Panc1 (cell line): ENCODE results near the gene C16orf74. TPM values are rescaled to one million over a fixed set of nuclear protein-coding genes. Genes with fewer than 3 reads are reported as not detected.

ENCODE experiments used
- ATAC-seq: fragments of 200-7000 bp; cut with Tn5 transposase; 2 replicates; pipeline ENCODE4 v1.9.1; 2020; ENCODE audit warnings: mild to moderate bottlenecking, moderate library complexity
- BruUV-seq: library from RNA; stranded (reverse); fragments of 400-500 nt; replicated peaks from 2 replicates; lab custom pipeline; 2021; lab: Mats Ljungman, UMichigan
- CTCF ChIA-PET: fragments of 300-600 bp; sonication (Branson Sonifier 250); formaldehyde crosslinking; loops from one replicate; lab custom pipeline; 2022; ENCODE audit warnings: antibody characterized with exemption; lab: Charles Lee
- POLR2A ChIA-PET: fragments of 300-600 bp; sonication (Branson Sonifier 250); formaldehyde crosslinking; loops from one replicate; lab custom pipeline; 2022; ENCODE audit warnings: antibody characterized with exemption; lab: Charles Lee
- DNase-seq: peaks from one replicate; pipeline ENCODE4 v3.0.0-alpha.2; 2010; ENCODE audit warnings: low read depth, low spot score
- H3K27ac ChIP-seq: 2 replicates; pipeline ENCODE4 v1.5.1; 2011; ENCODE audit warnings: mild to moderate bottlenecking, low read length, inconsistent platforms
- H3K27me3 ChIP-seq: fragments of 200-500 bp; sonication (Bioruptor generic); 2 replicates; pipeline ENCODE4 v1.6.0; 2014; ENCODE audit warnings: low read length, inconsistent platforms; ENCODE audit not compliant: control insufficient read depth, insufficient read depth
- H3K36me3 ChIP-seq: fragments of 200-500 bp; sonication (Bioruptor generic); 2 replicates; pipeline ENCODE4 v1.5.1; 2014; ENCODE audit warnings: inconsistent platforms, mild to moderate bottlenecking, low read length, moderate library complexity; ENCODE audit not compliant: control insufficient read depth, insufficient read depth
- H3K4me1 ChIP-seq: 2 replicates; pipeline ENCODE4 v1.5.1; 2011; ENCODE audit warnings: inconsistent platforms, mild to moderate bottlenecking, low read length, moderate library complexity; ENCODE audit not compliant: control insufficient read depth, insufficient read depth
- H3K4me3 ChIP-seq, 2 experiments: 2 replicates each; pipeline ENCODE4 v1.5.1; 2011 to 2012; ENCODE audit warnings: low read depth in 2 of 2, low read length in 2 of 2, mild to moderate bottlenecking in 2 of 2, inconsistent platforms in 1 of 2, moderate library complexity in 1 of 2
- H3K9me3 ChIP-seq: fragments of 200-500 bp; sonication (Bioruptor generic); 2 replicates; pipeline ENCODE4 v1.5.1; 2014; ENCODE audit warnings: low read depth, mild to moderate bottlenecking, inconsistent platforms, low read length, moderate library complexity; ENCODE audit not compliant: control insufficient read depth, insufficient read depth
- POLR2AphosphoS5 ChIP-seq: IDR thresholded peaks from 2 replicates; pipeline ENCODE4 v1.6.1; 2012; ENCODE audit warnings: mild to moderate bottlenecking, low read depth, low read length, moderate library complexity
- SIN3A ChIP-seq: IDR thresholded peaks from 2 replicates; pipeline ENCODE4 v1.6.1; 2012; ENCODE audit warnings: low read depth, mild to moderate bottlenecking, low read length, moderate library complexity, borderline replicate concordance; ENCODE audit not compliant: insufficient read depth
- TCF7L2 ChIP-seq: IDR thresholded peaks from 2 replicates; pipeline ENCODE4 v1.6.1; 2011; ENCODE audit warnings: mild to moderate bottlenecking, low read depth, low read length, inconsistent platforms
- in situ Hi-C: cut with HindIII; loops from 2 replicates; pipeline ENCODE4 v1.10.0; 2016; ENCODE audit warnings: low sequenced_read_pairs, low pct_unique_long_range_greater_than_20kb
- intact Hi-C: fragments of 100-400 bp; cut with micrococcal nuclease; formaldehyde crosslinking; loops from one replicate; pipeline ENCODE4 v1.10.0; 2022; ENCODE audit not compliant: unreplicated experiment
- total RNA-seq: library from RNA; stranded (reverse); gene quantifications from one replicate; pipeline ENCODE4 v1.2.1, GENCODE V29; 2021; ENCODE audit not compliant: unreplicated experiment
- TF ChIP-seq, protein P1 (sequence below): fragments of 450-650 bp; IDR thresholded peaks from 2 replicates; pipeline ENCODE4 v1.5.1; 2017; ENCODE audit warnings: mild to moderate bottlenecking
- TF ChIP-seq, protein P2 (sequence below), 2 experiments: IDR thresholded peaks; 2 replicates each; pipeline ENCODE4 v1.6.1; 2011 to 2012; ENCODE audit warnings: low read depth in 2 of 2, control low read depth in 1 of 2, low read length in 1 of 2, mild to moderate bottlenecking in 1 of 2, moderate library complexity in 1 of 2; ENCODE audit not compliant: insufficient read depth in 1 of 2

Gene C16orf74
- total RNA-seq, 1 experiment from 2014 or later: 1.5 TPM

DNA sequence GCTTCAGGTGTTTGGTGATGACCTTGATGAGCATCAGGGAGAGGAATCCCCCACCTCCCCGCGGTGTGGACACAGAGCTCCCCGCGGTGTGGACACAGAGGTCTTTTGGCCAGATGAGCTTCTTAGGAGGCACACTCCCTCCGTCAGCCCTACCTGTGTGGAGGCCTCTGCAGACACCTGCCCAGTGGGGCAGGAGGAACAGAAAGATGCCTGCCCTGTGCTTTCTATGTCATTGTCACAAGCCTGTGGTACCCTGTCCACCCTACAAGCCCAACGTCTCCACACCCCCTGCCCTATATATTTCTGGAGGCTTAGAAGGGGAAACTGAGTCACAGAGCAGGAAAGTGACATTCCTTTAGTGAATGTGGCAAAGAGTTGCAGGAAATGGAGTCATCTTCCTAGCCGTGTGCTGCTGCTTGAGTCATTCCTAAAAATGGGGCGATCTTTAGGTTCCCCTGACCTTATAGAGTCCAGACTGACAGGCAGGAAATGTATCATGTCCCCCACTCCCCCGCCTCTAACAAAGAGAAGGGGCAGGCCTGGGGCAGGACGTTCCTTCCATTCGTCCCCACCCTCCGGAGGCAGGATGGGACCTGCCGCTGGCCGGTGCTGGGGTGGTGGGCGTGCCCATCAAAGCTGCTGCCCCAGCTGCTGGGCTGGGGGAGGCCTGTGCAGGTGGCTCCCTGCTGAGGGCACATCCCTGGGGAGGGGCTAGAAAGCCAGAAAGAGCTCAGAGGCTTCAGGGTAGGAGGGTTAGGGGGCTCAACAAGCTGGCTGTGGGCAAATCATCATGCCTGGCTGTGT is 1.0 kb upstream of the C16orf74 start:
- no peak overlapping the region; a peak in 1 of 4 replicates for H3K4me3 ChIP-seq
- peaks cover 3% of the 10 kb centered on the region; the same call in 1 of the 2 replicates for H3K4me1 ChIP-seq
- peaks cover 2% of the 10 kb centered on the region; the same call in 1 of the 2 replicates for H3K36me3 ChIP-seq
- DNase-seq: no peak
- H3K27ac ChIP-seq: no peak overlapping the region
- in situ Hi-C loops: no loop called here
- no peaks in the 10 kb centered on the region for H3K9me3 ChIP-seq
- BruUV-seq: no TSS peak
- POLR2A ChIA-PET: no interaction called here
- intact Hi-C loops: no loop called here
- no peak for ATAC-seq
- TF ChIP-seq SIN3A (no peak), POLR2AphosphoS5 (no peak)
- TF ChIP-seq, protein P1, sequence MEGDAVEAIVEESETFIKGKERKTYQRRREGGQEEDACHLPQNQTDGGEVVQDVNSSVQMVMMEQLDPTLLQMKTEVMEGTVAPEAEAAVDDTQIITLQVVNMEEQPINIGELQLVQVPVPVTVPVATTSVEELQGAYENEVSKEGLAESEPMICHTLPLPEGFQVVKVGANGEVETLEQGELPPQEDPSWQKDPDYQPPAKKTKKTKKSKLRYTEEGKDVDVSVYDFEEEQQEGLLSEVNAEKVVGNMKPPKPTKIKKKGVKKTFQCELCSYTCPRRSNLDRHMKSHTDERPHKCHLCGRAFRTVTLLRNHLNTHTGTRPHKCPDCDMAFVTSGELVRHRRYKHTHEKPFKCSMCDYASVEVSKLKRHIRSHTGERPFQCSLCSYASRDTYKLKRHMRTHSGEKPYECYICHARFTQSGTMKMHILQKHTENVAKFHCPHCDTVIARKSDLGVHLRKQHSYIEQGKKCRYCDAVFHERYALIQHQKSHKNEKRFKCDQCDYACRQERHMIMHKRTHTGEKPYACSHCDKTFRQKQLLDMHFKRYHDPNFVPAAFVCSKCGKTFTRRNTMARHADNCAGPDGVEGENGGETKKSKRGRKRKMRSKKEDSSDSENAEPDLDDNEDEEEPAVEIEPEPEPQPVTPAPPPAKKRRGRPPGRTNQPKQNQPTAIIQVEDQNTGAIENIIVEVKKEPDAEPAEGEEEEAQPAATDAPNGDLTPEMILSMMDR: no peak
- TF ChIP-seq, protein P2, sequence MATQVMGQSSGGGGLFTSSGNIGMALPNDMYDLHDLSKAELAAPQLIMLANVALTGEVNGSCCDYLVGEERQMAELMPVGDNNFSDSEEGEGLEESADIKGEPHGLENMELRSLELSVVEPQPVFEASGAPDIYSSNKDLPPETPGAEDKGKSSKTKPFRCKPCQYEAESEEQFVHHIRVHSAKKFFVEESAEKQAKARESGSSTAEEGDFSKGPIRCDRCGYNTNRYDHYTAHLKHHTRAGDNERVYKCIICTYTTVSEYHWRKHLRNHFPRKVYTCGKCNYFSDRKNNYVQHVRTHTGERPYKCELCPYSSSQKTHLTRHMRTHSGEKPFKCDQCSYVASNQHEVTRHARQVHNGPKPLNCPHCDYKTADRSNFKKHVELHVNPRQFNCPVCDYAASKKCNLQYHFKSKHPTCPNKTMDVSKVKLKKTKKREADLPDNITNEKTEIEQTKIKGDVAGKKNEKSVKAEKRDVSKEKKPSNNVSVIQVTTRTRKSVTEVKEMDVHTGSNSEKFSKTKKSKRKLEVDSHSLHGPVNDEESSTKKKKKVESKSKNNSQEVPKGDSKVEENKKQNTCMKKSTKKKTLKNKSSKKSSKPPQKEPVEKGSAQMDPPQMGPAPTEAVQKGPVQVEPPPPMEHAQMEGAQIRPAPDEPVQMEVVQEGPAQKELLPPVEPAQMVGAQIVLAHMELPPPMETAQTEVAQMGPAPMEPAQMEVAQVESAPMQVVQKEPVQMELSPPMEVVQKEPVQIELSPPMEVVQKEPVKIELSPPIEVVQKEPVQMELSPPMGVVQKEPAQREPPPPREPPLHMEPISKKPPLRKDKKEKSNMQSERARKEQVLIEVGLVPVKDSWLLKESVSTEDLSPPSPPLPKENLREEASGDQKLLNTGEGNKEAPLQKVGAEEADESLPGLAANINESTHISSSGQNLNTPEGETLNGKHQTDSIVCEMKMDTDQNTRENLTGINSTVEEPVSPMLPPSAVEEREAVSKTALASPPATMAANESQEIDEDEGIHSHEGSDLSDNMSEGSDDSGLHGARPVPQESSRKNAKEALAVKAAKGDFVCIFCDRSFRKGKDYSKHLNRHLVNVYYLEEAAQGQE (IDR thresholded peaks at IDR 0.05; ENCODE audit: insufficient read depth in 1 of 2, low read depth in 2 of 2, low read length in 1 of 2): no peak
- H3K27me3 ChIP-seq: no peaks in the 10 kb centered on the region
- CTCF ChIA-PET: no interaction called here

DNA sequence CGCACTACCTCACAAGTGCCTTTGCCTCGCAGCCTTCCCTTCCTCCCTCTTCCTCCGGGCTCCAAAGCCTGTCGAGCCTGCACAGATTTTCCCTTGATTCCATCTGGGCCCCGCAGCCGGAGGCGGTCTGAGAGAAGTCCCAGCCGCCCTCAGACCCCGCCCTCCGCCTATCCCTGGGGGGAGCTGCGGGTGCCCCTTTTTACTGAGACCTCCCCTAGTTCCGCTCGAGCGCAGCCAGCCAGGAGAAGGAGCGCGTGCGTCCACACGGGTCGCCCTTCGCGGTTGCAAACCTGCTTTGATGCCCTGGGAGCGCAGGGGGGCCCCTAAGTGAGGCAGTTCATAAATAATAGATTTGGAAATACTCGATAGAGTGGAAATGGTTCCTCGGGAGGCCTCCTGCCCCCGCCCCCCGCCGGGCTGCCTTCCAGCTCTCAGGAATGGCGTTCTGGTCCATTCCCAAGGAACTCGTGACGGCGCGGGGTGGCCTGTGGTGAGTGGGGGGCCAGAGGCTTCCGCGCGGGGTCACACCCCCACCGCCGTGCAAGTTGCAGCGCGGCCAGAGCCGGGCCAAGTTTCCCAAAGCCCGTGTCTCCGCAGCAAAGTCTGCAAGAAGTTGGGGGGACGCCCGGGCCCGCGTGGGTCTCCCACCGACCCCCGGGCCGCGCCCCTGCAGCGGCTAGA is 610 bp downstream of the C16orf74 start:
- no peak overlapping the region for H3K27ac ChIP-seq
- in situ Hi-C loops: no loop called here
- BruUV-seq: no TSS peak
- no peaks in the 10 kb centered on the region for H3K27me3 ChIP-seq
- H3K4me1 ChIP-seq: peaks cover 8% of the 10 kb centered on the region
- intact Hi-C loops: no loop called here
- peaks cover 2% of the 10 kb centered on the region; the same call in 1 of the 2 replicates for H3K36me3 ChIP-seq
- peak overlapping the region; percentile 41 to 51 for H3K4me3 ChIP-seq
- DNase-seq: no peak
- ATAC-seq: peak; percentile 23
- no peaks in the 10 kb centered on the region for H3K9me3 ChIP-seq
- TF ChIP-seq SIN3A: no peak
- TF ChIP-seq TCF7L2: no peak
- no peak for TF ChIP-seq POLR2AphosphoS5
- TF ChIP-seq, protein P2 (IDR thresholded peaks at IDR 0.05; ENCODE audit: insufficient read depth in 1 of 2, low read depth in 2 of 2, low read length in 1 of 2): no peak
- TF ChIP-seq, protein P1: no peak
- ChIA-PET POLR2A (no interaction called here), CTCF (no interaction called here)
